Right renal cortex interstitium (tissue), 3 donors: ENCODE measurements around the gene MBP. TPM values are rescaled to one million over a fixed set of nuclear protein-coding genes. Genes with fewer than 3 reads are reported as not detected.

ENCODE experiments used
- DNase-seq, 3 donors: peaks; one replicate each; pipeline ENCODE4 v3.0.0-alpha.2; 2013; ENCODE audit warnings: low read depth in 3 of 3, low spot score in 2 of 3
- polyA plus RNA-seq, 3 donors: library from polyadenylated mRNA; unstranded; fragments of 120-200 nt; gene quantifications; one replicate each; pipeline ENCODE4 v1.2.1, GENCODE V29; 2013; ENCODE audit not compliant: insufficient read length in 3 of 3

The MBP gene
- polyA plus RNA-seq, 3 donors, result 17.5 to 20.9 (median 17.7) TPM

DNA sequence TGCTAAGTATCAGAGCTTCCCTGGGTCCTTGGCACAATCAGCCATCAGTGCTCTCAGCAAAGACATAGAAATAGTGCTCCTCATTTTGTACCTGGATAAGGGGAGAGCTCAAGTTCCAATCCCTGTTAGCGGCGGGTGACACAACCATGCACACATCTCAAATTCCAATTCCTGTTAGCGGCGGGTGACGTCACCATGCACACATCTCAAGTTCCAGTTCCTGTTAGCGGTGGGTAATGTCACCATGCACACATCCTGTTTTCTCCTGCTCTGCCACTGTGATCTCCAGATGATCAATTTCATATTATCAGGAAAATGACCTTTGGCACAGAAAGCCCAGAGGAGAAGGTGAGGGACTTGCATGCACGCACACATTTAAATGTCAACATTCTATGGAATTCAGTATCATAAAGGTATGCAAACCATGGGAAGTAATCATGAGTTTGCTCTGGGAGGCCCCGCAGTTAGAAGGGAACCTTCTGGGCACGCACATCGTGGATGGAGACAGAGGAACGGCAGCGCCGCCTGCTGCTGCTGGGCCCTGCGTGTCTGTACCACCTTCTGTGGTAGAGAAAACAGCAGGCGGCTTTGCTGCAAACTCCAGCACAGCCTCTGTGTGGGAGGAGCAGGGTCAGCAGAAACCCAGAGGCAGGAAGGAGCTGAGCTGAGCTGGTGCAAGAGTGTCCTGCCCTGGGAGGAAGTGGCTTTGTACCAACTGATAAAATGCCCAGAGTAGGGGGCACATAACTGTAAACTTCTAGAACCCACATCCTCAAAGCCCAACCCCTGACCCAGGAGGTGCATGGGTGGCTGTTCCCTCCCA lies 77.8 kb downstream of the MBP start:
- peak; percentile 52 to 71 (median 67) for DNase-seq

GRCh38 chr18:77054288-77054605 lies 78.3 kb downstream of the MBP start:
- no peak for DNase-seq

GRCh38 chr18:77053616-77054287 lies 78.8 kb downstream of the MBP start:
- DNase-seq, result no peak

GRCh38 chr18:77052983-77053309 lies 79.6 kb downstream of the MBP start:
- no peak for DNase-seq

GRCh38 chr18:77052297-77052982 lies 80.1 kb downstream of the MBP start:
- no peak for DNase-seq

DNA sequence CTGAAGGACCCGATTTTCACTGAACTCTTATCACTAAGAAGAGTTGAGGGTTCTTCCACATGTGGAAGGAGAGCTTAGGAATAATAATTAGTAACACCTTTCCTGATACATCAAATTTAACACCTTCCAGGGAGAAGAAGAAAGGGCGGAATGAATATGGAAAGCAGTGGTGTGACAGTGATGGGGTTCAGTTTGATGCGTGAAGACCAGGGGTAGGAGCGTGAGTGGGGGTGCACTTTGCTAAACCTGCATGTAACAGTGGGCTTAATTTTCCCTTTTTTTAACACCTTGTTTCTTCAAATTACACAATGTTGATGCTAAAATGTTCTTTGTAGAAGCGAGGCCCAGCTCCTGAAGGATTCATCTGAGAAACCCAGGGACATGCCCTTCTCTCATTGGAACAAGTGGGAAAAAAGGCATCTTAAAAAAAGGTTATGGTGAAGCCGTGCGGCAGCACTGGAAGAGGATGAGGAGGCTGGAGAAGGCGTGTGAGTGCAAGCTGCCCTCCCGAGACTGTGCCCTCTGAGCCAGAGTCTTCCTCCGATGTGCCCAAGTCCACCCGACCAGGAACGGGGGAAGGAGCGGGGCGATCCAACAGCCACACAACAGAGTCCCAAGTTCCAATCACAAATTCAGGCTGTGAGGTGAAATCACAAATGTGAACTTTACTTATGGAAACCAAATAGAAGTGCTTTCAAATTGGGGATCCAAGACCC lies 80.8 kb downstream of the MBP start:
- no peak for DNase-seq

DNA sequence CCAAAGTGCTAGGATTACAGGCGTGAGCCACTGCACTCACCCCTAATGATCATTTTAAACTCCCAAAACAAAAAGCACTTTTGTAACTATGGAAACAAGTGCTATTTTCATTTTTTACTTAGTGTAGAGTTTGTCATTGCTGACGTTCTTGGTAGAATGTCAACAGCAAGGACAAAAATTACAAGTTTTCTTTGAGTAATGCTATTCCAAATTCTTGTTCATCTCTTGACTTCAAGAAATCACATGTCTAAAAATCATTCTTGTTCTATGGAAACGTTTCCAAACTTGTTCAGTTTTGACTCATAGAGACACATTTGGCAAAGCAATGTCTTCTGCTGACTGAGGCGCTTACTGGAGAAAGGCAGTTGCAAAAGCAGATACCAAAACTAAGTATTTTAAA lies 82.6 kb downstream of the MBP start:
- no peak for DNase-seq

- DNase-seq, result no peak
Observed at GRCh38 chr18:77047803-77048419, 84.7 kb downstream of the MBP start.

- DNase-seq, result no peak
Observed at GRCh38 chr18:77046994-77047393, 85.6 kb downstream of the MBP start.

DNA sequence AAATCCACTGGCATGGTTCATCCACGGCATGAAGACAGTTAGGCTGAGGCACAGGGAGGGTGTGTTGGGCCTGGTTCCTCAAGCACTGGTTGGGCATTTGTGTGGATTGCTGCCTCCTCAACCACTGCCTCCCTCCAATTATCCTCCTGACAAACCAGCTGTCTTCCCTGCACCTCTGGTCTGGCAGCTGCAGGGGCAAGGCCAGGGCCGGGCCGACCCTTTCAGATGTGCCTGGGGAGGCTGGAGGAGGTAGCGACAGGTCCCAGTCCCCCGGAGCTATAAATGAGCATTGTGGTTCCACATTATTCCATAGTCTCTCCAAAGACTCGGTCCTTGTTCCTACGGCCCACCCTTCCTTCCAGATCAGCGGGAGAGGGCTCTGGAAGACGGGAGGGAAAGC lies 86.2 kb downstream of the MBP start:
- no peak for DNase-seq

GRCh38 chr18:77045677-77046076 lies 86.9 kb downstream of the MBP start:
- no peak for DNase-seq

- DNase-seq, result no peak
Observed at GRCh38 chr18:77044866-77045664, 87.5 kb downstream of the MBP start.

DNA sequence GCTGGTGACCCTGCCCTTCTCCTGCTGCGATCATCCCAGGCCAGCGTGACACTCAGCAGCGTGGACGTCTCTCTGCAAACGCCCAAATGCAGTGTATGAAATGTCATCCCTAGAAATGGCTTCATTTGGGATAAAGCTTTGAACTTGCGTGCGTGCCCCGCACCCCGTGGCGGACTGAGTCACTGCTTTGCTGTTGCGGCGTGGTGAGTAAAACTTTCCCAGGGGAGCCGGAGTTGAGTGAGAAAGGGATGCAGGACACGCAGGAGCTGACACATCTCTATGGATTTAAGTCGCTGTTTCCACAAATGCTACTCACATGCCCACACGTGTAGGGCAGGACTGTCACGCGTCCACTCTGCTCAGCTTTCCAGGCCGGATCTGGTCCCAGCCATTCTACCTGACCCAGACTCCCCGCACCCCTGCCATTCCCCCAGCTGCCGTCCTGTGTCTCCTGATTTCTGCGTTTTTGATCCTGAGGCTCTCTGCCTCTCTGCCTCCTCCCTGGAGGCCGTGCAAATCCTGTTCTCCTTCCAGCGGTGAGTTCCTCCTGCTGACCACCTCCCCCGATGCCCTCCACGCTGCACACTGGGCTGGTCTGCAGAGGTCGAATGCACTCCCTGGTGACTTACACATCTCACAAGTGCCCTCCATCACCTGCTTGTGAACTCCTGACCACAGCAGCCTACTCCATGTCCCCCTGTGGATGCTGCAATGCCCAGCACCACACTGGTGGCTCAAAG lies 88.9 kb downstream of the MBP start:
- no peak for DNase-seq

- DNase-seq, result no peak
Observed at GRCh38 chr18:77042583-77042982, 90.0 kb downstream of the MBP start.

GRCh38 chr18:77039196-77040130 lies 93.1 kb downstream of the MBP start:
- DNase-seq, result no peak

GRCh38 chr18:77038182-77038858 lies 94.3 kb downstream of the MBP start:
- DNase-seq, result no peak

DNA sequence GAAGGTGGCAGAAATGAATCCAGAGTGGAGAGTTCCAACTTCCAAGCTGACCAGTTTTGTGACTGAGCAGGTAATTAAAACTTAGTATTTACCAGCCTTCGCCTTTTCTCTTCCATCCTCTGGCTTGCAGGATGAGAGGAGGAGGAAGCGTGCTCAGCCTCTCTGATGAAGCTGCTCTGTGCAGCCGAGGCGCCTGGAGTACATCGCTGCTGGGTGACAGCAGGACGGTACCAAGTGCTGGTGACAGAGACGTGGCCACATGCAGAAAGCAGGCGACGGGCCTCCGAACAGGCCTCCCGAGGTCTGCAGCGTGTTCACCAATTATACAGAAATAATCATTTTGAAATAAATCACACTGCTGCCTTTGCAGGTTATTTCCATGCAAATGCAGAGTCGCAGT lies 95.0 kb downstream of the MBP start:
- DNase-seq, result no peak
